Neural cell (in vitro differentiated cells): Measurements from ENCODE around the gene ERC2. TPM values are rescaled to one million over a fixed set of nuclear protein-coding genes. Genes with fewer than 3 reads are reported as not detected.

ENCODE experiments used
- H2AFZ ChIP-seq: fragments of 200-600, 300-800 bp; sonication (generic), shearing (Covaris generic); 2 replicates; pipeline ENCODE4 v1.6.0; 2014; ENCODE audit warnings: low read depth, mild to moderate bottlenecking, antibody characterized with exemption, low read length, moderate library complexity
- H3F3A ChIP-seq: fragments of 200-600 bp; shearing (Covaris generic); 2 replicates; pipeline ENCODE4 v1.6.1; 2016; ENCODE audit warnings: mild to moderate bottlenecking, moderate library complexity, mixed read lengths, antibody characterized with exemption, low read length; ENCODE audit not compliant: insufficient read depth, poor library complexity, severe bottlenecking
- H3K27ac ChIP-seq: fragments of 200-600, 300-800 bp; sonication (generic), shearing (Covaris generic); 2 replicates; pipeline ENCODE4 v1.5.1; 2014; ENCODE audit warnings: mild to moderate bottlenecking, low read length, moderate library complexity
- H3K27me3 ChIP-seq: fragments of 300-800, 200-600 bp; sonication (generic), shearing (Covaris generic); 2 replicates; pipeline ENCODE4 v1.6.0; 2014; ENCODE audit warnings: mild to moderate bottlenecking, low read depth, low read length, moderate library complexity; ENCODE audit not compliant: insufficient read depth
- H3K36me3 ChIP-seq: fragments of 300-800, 200-600 bp; sonication (generic), shearing (Covaris generic); 2 replicates; pipeline ENCODE4 v1.5.1; 2014; ENCODE audit warnings: mild to moderate bottlenecking, antibody characterized with exemption, low read length, moderate library complexity; ENCODE audit not compliant: insufficient read depth
- H3K4me2 ChIP-seq: fragments of 300-800, 200-600 bp; sonication (generic), shearing (Covaris generic); 2 replicates; pipeline ENCODE4 v1.6.0; 2014; ENCODE audit warnings: mild to moderate bottlenecking, low read length
- H3K4me3 ChIP-seq: fragments of 300-800, 200-600 bp; sonication (generic), shearing (Covaris generic); 2 replicates; pipeline ENCODE4 v1.5.1; 2014; ENCODE audit warnings: mild to moderate bottlenecking, low read length, moderate library complexity
- H3K79me2 ChIP-seq: fragments of 200-600 bp; shearing (Covaris generic); replicated peaks from 2 replicates; pipeline ENCODE4 v1.6.0; 2014; ENCODE audit warnings: mild to moderate bottlenecking, low read length, moderate library complexity; ENCODE audit not compliant: insufficient read depth
- H3K9ac ChIP-seq: fragments of 300-800, 200-600 bp; sonication (generic), shearing (Covaris generic); 2 replicates; pipeline ENCODE4 v1.6.1; 2016; ENCODE audit warnings: mild to moderate bottlenecking, low read length, mixed read lengths
- H3K9me2 ChIP-seq: fragments of 200-600 bp; shearing (Covaris generic); 2 replicates; pipeline ENCODE4 v1.6.1; 2016; ENCODE audit warnings: mild to moderate bottlenecking, low read length, mixed read lengths; ENCODE audit not compliant: insufficient read depth
- H3K9me3 ChIP-seq: fragments of 200-600, 300-800 bp; sonication (generic), shearing (Covaris generic); 2 replicates; pipeline ENCODE4 v1.6.1; 2016; ENCODE audit warnings: mild to moderate bottlenecking, mixed run types, low read length, moderate library complexity, mixed read lengths
- H4K20me1 ChIP-seq: fragments of 200-600 bp; shearing (Covaris generic); 2 replicates; pipeline ENCODE4 v1.6.1; 2016; ENCODE audit warnings: mild to moderate bottlenecking, mixed run types; ENCODE audit not compliant: insufficient read depth
- CTCF ChIP-seq: fragments of 450-650 bp; IDR thresholded peaks from 2 replicates; pipeline ENCODE4 v1.5.1; 2014; ENCODE audit warnings: antibody characterized with exemption, mild to moderate bottlenecking, moderate library complexity; ENCODE audit not compliant: poor library complexity, severe bottlenecking
- EP300 ChIP-seq: fragments of 450-650 bp; conservative IDR thresholded peaks from 2 replicates; pipeline ENCODE4 v1.6.1; 2014; ENCODE audit warnings: antibody characterized with exemption, mild to moderate bottlenecking, moderate library complexity; ENCODE audit not compliant: poor library complexity, severe bottlenecking
- EZH2 ChIP-seq: fragments of 200-600, 300-800 bp; shearing (Covaris generic), sonication (generic); IDR thresholded peaks from 2 replicates; pipeline ENCODE4 v1.6.1; 2014; ENCODE audit warnings: antibody characterized with exemption, low read length, borderline replicate concordance, mild to moderate bottlenecking; ENCODE audit not compliant: insufficient read depth, poor library complexity, severe bottlenecking
- MXI1 ChIP-seq: fragments of 450-650 bp; conservative IDR thresholded peaks from 2 replicates; pipeline ENCODE4 v1.6.1; 2014; ENCODE audit warnings: antibody characterized with exemption, mild to moderate bottlenecking; ENCODE audit not compliant: poor library complexity, severe bottlenecking
- POLR2AphosphoS5 ChIP-seq: IDR thresholded peaks from 2 replicates; pipeline ENCODE4 v1.6.1; 2012
- RAD21 ChIP-seq: fragments of 450-650 bp; conservative IDR thresholded peaks from 2 replicates; pipeline ENCODE4 v1.6.1; 2014; ENCODE audit warnings: antibody characterized with exemption, mild to moderate bottlenecking, moderate library complexity
- REST ChIP-seq: IDR thresholded peaks from 2 replicates; pipeline ENCODE4 v1.6.1; 2012; ENCODE audit warnings: borderline replicate concordance
- SMC3 ChIP-seq: fragments of 450-650 bp; conservative IDR thresholded peaks from 2 replicates; pipeline ENCODE4 v1.6.1; 2014; ENCODE audit warnings: antibody characterized with exemption, mild to moderate bottlenecking, moderate library complexity; ENCODE audit not compliant: poor library complexity
- TAF1 ChIP-seq: IDR thresholded peaks from 2 replicates; pipeline ENCODE4 v1.6.1; 2012; ENCODE audit warnings: low read depth
- polyA plus RNA-seq: library from polyadenylated mRNA; depleted of rRNA; stranded (reverse); fragments of >200 nt; gene quantifications from 2 replicates; pipeline ENCODE4 v1.2.3, GENCODE V29; 2014

The ERC2 gene
- polyA plus RNA-seq, 1 donor from 2014 or later = 60.4 TPM

GRCh38 chr3:55691141-55691540, 777.1 kb downstream of the ERC2 start:
- Histone ChIP-seq H2AFZ (no peak overlapping the region), H3K36me3 (no peaks in the 10 kb centered on the region), H3K4me2 (no peak overlapping the region), H4K20me1 (no peaks in the 10 kb centered on the region), H3F3A (no peaks in the 10 kb centered on the region), H3K9ac (no peak overlapping the region), H3K9me2 (no peaks in the 10 kb centered on the region), H3K79me2 (no peaks in the 10 kb centered on the region), H3K27ac (no peak overlapping the region), H3K9me3 (no peaks in the 10 kb centered on the region), H3K4me3 (peak overlapping the region; percentile 34), H3K27me3 (no peaks in the 10 kb centered on the region)
- no peak for TF ChIP-seq EZH2
- no peak for TF ChIP-seq TAF1
- TF ChIP-seq MXI1 = no peak
- no peak for TF ChIP-seq CTCF
- TF ChIP-seq REST = no peak
- no peak for TF ChIP-seq EP300
- no peak for TF ChIP-seq RAD21
- no peak for TF ChIP-seq SMC3
- TF ChIP-seq POLR2AphosphoS5 = no peak

GRCh38 chr3:55690726-55691125, 777.5 kb downstream of the ERC2 start:
- Histone ChIP-seq H3K79me2 (no peaks in the 10 kb centered on the region), H3F3A (no peaks in the 10 kb centered on the region), H4K20me1 (no peaks in the 10 kb centered on the region), H2AFZ (no peak overlapping the region), H3K4me3 (peak overlapping the region; percentile 34), H3K27ac (peak overlapping the region; percentile 0), H3K9me3 (no peaks in the 10 kb centered on the region), H3K9ac (no peak overlapping the region), H3K9me2 (no peaks in the 10 kb centered on the region), H3K36me3 (no peaks in the 10 kb centered on the region), H3K4me2 (peak overlapping the region; percentile 7), H3K27me3 (no peaks in the 10 kb centered on the region)
- TF ChIP-seq TAF1 = no peak
- TF ChIP-seq EP300 = no peak
- no peak for TF ChIP-seq EZH2
- peak; percentile 15 for TF ChIP-seq SMC3
- TF ChIP-seq POLR2AphosphoS5 = no peak
- no peak for TF ChIP-seq RAD21
